Renal cortical epithelial cell (primary cell): ENCODE measurements around the gene LRRC8E. TPM values are rescaled to one million over a fixed set of nuclear protein-coding genes. Genes with fewer than 3 reads are reported as not detected.
"Not testable (repeated sequence)": the region's sequence is repeated elsewhere in the genome, so short reads cannot be mapped to it uniquely, and the experiment has no call there.

Experiments
- DNase-seq: peaks from one replicate; pipeline ENCODE4 v3.0.0-alpha.2; 2011; ENCODE audit warnings: low read depth
- total RNA-seq: library from RNA; depleted of rRNA; stranded (reverse); fragments of >200 nt; gene quantifications from 2 replicates; pipeline ENCODE4 v1.2.3, GENCODE V29; 2014

LRRC8E gene
- total RNA-seq, 1 donor from 2014 or later = 11.1 TPM

GRCh38 chr19:7908742-7909461, 20.6 kb downstream of the LRRC8E start:
- no peak for DNase-seq

GRCh38 chr19:7909471-7910067, 21.3 kb downstream of the LRRC8E start:
- no peak for DNase-seq

- no peak for DNase-seq
Observed at GRCh38 chr19:7910321-7911161, 22.2 kb downstream of the LRRC8E start.

- DNase-seq = no peak
Observed at GRCh38 chr19:7911508-7912143, 23.3 kb downstream of the LRRC8E start.

GRCh38 chr19:7912144-7912696, 23.9 kb downstream of the LRRC8E start:
- no peak for DNase-seq

- no peak for DNase-seq
Observed at GRCh38 chr19:7912697-7913564, 24.6 kb downstream of the LRRC8E start.

GRCh38 chr19:7913652-7914051, 25.3 kb downstream of the LRRC8E start:
- no peak for DNase-seq

- DNase-seq = no peak
Observed at GRCh38 chr19:7914099-7914498, 25.8 kb downstream of the LRRC8E start.

GRCh38 chr19:7914598-7915045, 26.3 kb downstream of the LRRC8E start, which contains the start of gene TGFBR3L:
Gene TGFBR3L, plus strand, starts transcription at chr19:7914830.
- DNase-seq = no peak

- DNase-seq = no peak
Observed at GRCh38 chr19:7915250-7916102, 27.2 kb downstream of the LRRC8E start.

GRCh38 chr19:7916103-7916954, 28.0 kb downstream of the LRRC8E start:
- no peak for DNase-seq

GRCh38 chr19:7916955-7917266, 28.6 kb downstream of the LRRC8E start:
- no peak for DNase-seq

- DNase-seq = no peak
Observed at GRCh38 chr19:7917267-7918061, 29.2 kb downstream of the LRRC8E start.

- not testable (repeated sequence) for DNase-seq
Observed at GRCh38 chr19:7918062-7918614, 29.8 kb downstream of the LRRC8E start.

- DNase-seq = no peak
Observed at GRCh38 chr19:7918615-7919421, 30.5 kb downstream of the LRRC8E start.

- peak; percentile 77 for DNase-seq
Observed at GRCh38 chr19:7919610-7920518, 31.6 kb downstream of the LRRC8E start, which contains the start of gene SNAPC2. Gene SNAPC2, plus strand, starts transcription at chr19:7920338. Its CDS starts 29 bp downstream, at chr19:7920367.
